Esophagus squamous epithelium (tissue), 4 donors: ENCODE measurements around the gene TMEM9.

ENCODE experiments used
- CTCF ChIP-seq, 6 experiments: fragments of 450-650 bp in 4 of 6; fragments of 200-600 bp in 2 of 6; sonication (generic) in 2 of 6; IDR thresholded peaks; one replicate each; pipeline ENCODE4 v1.5.1; 2016 to 2019; ENCODE audit warnings: antibody characterized with exemption in 6 of 6, mild to moderate bottlenecking in 4 of 6, moderate library complexity in 4 of 6
- POLR2A ChIP-seq, 4 donors: fragments of 450-650 bp; IDR thresholded peaks; one replicate each; pipeline ENCODE4 v1.6.1; 2017; ENCODE audit warnings: antibody characterized with exemption in 4 of 4, mild to moderate bottlenecking in 4 of 4, moderate library complexity in 3 of 4

DNA sequence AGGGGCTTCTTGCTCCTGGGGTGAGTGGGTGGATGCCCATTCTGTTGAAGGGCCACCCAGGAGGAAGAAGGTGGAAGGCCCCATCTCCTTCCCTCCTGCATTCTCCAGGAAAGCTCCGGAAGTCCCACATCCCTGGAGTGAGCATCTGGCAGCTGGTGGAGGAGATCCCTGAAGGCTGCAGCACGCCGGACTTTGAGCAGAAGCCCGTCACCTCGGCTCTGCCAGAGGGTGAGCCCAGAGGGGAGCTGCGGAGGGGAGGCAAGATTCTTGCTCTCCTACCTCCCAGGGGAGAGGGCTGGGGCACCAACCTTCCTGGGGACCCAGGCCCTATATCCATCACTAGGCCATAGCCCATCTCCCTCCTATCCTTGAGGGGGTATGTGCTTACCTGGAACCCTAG lies 39.8 kb upstream of the TMEM9 start:
- TF ChIP-seq POLR2A (IDR thresholded peaks at IDR 0.05) (no peak), CTCF (IDR thresholded peaks at IDR 0.05) (no peak)
